ENCODE data around the gene OR4E1.
"Not testable (repeated sequence)": the region's sequence is repeated elsewhere in the genome, so short reads cannot be mapped to it uniquely, and the experiment has no call there.

Gene OR4E1

DNA sequence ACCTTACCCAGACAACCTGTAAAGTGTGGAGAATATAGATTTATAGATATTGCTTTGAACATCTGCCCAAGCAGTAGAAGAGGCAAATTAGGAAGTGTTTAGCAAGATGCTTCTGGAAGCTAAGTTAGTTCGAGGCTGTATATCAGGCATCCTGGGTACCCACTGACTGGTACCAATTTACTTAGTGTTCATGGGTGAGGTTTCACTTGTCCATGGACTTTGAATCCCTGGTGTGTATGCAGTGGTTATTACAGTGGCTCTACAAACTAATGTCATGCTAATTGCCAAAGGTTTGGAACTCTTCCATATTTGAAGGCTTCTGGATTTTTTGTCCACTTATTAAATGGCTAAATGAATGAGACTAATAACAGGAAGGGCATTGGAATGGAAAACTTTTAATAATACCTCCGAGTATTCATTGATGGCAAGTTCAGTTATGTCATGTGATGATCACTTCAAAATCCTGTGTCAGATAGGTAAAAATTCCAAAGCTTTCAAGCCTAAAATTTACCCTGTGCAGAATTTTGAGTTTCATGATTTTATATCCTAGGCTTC, 20.2 kb downstream of the OR4E1 start, which contains the start of gene OR4E2:
Gene OR4E2, plus strand, starts transcription at position 505 of the 555 bp plus-strand sequence. CDS start 11,248 bp downstream, outside the sequence.
- no peak for DNase-seq (ENCODE audit: low spot score)

DNA sequence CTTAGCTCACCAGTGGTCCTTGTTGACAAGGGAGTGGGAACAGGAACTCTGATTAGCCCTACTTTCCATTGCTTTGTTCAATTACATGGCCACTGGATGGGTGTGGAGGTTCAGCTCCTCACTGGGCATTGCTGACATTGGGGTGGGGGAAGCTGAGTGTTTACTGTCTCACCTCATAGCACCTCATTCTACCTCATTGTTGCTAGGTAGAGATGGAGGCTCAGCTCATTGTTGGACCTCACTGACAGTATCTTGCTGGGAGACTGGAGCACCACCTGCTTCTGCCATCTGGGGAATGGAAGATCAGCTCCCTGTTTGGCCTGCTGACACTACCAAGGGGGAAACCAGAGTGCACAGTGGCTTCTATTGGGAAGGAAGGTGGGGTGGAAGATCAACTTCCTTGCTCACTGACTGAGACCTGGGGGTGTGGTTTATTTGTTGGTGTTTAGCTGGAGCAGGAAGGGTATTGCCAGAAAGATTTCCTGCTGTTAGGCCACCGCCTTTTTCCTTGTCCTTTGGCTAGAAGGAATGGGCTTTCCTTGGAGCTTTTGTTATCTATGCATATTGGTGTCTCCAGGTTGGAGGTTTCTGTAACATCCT, 21.3 kb downstream of the OR4E1 start:
- no peak for DNase-seq (ENCODE audit: low spot score)

DNA sequence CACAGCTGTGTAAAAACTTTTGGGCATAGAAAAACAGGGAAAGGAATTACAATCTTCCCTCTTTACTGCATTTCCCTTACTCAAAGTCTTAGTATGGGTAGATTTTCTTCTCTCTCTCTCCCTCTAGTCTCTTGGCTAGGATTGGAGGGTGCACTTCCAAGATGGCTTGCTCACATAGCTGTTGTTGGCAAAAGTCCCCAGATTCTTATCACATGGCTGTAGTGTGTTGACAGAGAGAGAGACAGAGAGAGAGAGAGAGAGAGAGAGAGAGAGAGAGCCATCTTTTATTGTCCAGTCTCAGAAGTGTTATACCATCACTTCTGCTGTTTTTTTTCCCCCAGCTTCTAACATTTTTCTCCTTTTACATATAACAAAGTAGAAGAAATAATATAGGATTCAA, 26.2 kb downstream of the OR4E1 start:
- DNase-seq (ENCODE audit: low spot score), result no peak

DNA sequence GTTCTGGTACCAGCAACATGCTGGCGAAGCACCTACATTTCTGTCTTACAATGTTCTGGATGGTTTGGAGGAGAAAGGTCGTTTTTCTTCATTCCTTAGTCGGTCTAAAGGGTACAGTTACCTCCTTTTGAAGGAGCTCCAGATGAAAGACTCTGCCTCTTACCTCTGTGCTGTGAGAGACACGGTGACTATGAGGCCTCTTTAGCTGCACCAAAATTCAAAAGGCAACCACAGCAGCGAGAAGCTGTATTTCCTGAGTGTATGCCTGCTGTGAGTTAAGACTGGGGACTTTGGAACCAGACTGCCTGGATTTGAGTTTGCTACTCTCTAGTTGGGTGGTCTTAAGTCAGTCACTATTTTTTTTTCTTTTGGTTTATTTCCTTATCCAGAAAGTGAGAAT, 30.2 kb downstream of the OR4E1 start:
- no peak for DNase-seq (ENCODE audit: low spot score)

DNA sequence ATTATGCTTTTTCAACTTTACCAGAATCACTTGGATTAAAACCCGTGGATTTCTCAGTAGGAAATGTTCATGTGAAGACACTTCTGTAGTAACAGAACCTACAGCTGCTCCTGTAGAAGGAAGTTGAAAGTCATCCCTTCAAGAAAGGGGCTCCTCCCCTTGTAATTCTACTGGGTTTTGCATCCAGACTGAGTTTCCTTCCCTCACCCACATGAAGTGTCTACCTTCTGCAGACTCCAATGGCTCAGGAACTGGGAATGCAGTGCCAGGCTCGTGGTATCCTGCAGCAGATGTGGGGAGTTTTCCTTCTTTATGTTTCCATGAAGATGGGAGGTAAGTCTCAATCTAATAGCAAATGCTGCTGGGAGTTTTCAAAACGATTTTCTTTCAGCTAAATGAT, 30.9 kb downstream of the OR4E1 start:
- no peak for DNase-seq (ENCODE audit: low spot score)

DNA sequence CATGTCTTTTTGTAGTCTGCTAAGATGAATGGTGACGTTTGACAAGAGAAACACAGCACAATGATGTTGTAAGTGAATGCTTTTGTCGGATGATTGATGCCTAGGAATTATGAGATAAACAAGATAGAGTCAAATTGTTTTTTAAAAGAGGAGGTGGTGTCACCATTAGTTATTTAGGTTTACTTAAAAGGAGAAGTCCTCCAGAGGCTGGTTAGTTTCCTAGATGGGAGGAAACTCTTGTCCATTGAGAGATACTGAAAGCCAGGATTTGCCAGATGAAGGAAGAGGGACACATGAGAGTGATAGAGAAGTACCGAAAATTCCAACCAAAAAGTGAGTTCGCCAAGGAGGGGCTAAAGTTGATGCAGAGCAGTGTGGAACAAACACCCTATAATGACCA, 38.8 kb downstream of the OR4E1 start, which contains the start of gene OR10G2:
Gene OR10G2, minus strand, starts transcription at position 101 of the 400 bp plus-strand sequence. Its CDS starts 98 bp downstream, at position 3.
- no peak for DNase-seq (ENCODE audit: low spot score)

DNA sequence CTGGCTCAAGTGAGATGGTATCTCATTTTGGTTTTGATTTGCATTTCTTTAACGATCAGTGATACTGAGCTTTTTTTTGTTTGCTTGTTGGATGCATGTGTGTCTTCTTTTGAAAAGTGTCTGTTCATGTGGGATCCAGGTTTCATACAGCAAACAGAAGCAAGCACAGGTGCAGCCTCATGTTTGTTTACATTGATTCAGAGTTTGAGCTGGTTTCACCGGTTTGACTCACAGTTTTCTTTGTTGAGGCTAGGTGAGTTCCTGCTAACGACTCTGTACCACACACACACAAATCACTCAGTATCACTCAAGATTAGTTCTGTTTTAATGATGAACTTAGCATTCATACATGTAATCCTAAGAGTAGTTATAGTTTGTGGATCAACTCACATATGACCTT, 42.5 kb downstream of the OR4E1 start:
- DNase-seq (ENCODE audit: low spot score), result no peak

DNA sequence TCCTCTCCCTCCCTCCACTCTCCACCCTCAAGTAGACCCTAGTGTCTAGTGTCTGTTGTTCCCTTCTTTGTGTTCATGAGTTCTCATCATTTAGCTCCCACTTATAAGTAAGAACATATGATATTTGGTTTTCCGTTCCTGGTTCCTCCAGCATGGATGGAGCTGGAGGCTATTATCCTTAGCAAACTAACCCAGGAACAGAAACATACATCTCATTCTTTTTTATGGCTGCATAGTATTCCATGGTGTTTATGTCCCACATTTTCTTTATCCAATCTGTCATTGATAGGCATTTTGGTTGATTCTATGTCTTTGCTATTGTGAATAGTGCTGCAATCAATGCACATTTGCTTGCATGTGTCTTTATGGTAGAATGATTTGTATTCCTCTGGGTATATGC, 43.1 kb downstream of the OR4E1 start:
- not testable (repeated sequence) for DNase-seq (ENCODE audit: low spot score)

DNA sequence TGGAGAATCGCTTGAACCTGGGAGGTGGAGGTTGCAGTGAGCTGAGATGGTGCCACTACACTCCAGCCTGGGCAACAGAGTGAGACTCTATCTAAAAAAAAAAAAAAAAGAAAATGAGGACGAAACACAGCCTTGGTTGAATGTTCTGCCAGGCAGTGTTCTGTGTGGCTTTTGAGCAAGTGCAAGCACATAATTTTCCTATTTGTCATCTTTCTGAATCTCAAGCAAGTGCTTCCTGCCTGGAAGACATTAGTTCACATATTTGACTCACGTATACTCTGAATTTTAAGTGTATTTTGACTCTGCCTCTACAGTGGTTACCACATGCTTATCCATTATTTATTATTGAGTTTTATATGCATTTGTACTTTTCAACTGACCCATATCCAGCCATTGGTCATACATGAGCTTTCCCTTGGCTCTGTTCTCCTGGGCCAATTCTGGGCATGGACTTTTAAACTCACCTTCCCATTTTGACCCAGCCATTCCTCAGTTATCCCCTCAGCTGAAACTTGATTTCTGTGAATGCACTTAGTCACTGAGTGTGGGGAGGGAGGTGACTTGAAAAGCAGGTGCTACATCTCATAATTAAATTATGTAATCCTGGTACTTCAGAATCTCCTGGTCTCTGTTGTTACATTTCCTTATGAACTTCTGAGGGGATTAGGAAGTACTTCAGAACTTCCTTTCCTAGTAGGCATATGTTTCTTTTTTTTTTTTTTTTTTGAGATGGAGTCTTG, 47.0 kb downstream of the OR4E1 start:
- no peak for DNase-seq (ENCODE audit: low spot score)
